ENCODE results near the gene LUC7L3. TPM values are rescaled to one million over a fixed set of nuclear protein-coding genes. Genes with fewer than 3 reads are reported as not detected.

The LUC7L3 gene
- total RNA-seq, 1 donor from 2014 or later: 222 TPM

- H3K4me1 Mint-ChIP-seq (ENCODE audit: low read depth, unreplicated experiment): peaks cover 42% of the 10 kb centered on the region
- peaks cover 3% of the 10 kb centered on the region for H3K27me3 Mint-ChIP-seq (ENCODE audit: unreplicated experiment)
- peak; percentile 70 for DNase-seq
- TF ChIP-seq CTCF (IDR thresholded peaks at IDR 0.05; ENCODE audit: partially characterized antibody, unreplicated experiment): no peak
- H3K36me3 Mint-ChIP-seq (ENCODE audit: unreplicated experiment): no peaks in the 10 kb centered on the region
- H3K4me3 Mint-ChIP-seq (ENCODE audit: unreplicated experiment): peak overlapping the region; percentile 69
- H3K27ac Mint-ChIP-seq (ENCODE audit: unreplicated experiment): peak overlapping the region; percentile 77
- peaks cover 4% of the 10 kb centered on the region for H3K9me3 Mint-ChIP-seq (ENCODE audit: unreplicated experiment)
Observed at GRCh38 chr17:50689956-50690886, 29.2 kb upstream of the LUC7L3 start.

GRCh38 chr17:50690887-50691549, 28.4 kb upstream of the LUC7L3 start:
- DNase-seq: no peak
- peaks cover 4% of the 10 kb centered on the region for H3K9me3 Mint-ChIP-seq (ENCODE audit: unreplicated experiment)
- TF ChIP-seq CTCF (IDR thresholded peaks at IDR 0.05; ENCODE audit: partially characterized antibody, unreplicated experiment): no peak
- peak overlapping the region; percentile 25 for H3K4me3 Mint-ChIP-seq (ENCODE audit: unreplicated experiment)
- peaks cover 2% of the 10 kb centered on the region for H3K27me3 Mint-ChIP-seq (ENCODE audit: unreplicated experiment)
- peaks cover 45% of the 10 kb centered on the region for H3K4me1 Mint-ChIP-seq (ENCODE audit: low read depth, unreplicated experiment)
- H3K27ac Mint-ChIP-seq (ENCODE audit: unreplicated experiment): peak overlapping the region; percentile 77
- H3K36me3 Mint-ChIP-seq (ENCODE audit: unreplicated experiment): no peaks in the 10 kb centered on the region

GRCh38 chr17:50691550-50692447, 27.6 kb upstream of the LUC7L3 start:
- no peak for DNase-seq
- Mint-ChIP-seq H3K27me3 (ENCODE audit: unreplicated experiment) (peaks cover 2% of the 10 kb centered on the region), H3K27ac (ENCODE audit: unreplicated experiment) (peak overlapping the region; percentile 77), H3K4me3 (ENCODE audit: unreplicated experiment) (peak overlapping the region; percentile 42), H3K36me3 (ENCODE audit: unreplicated experiment) (peaks cover 1% of the 10 kb centered on the region), H3K4me1 (ENCODE audit: low read depth, unreplicated experiment) (peaks cover 46% of the 10 kb centered on the region), H3K9me3 (ENCODE audit: unreplicated experiment) (peaks cover 4% of the 10 kb centered on the region)
- TF ChIP-seq CTCF (IDR thresholded peaks at IDR 0.05; ENCODE audit: partially characterized antibody, unreplicated experiment): no peak

- Mint-ChIP-seq H3K27ac (ENCODE audit: unreplicated experiment) (no peak overlapping the region), H3K9me3 (ENCODE audit: unreplicated experiment) (peaks cover 4% of the 10 kb centered on the region), H3K27me3 (ENCODE audit: unreplicated experiment) (peaks cover 2% of the 10 kb centered on the region), H3K4me1 (ENCODE audit: low read depth, unreplicated experiment) (peaks cover 48% of the 10 kb centered on the region), H3K36me3 (ENCODE audit: unreplicated experiment) (peaks cover 5% of the 10 kb centered on the region), H3K4me3 (ENCODE audit: unreplicated experiment) (peak overlapping the region; percentile 42)
- no peak for TF ChIP-seq CTCF (IDR thresholded peaks at IDR 0.05; ENCODE audit: partially characterized antibody, unreplicated experiment)
- DNase-seq: no peak
Observed at GRCh38 chr17:50692448-50693035, 26.9 kb upstream of the LUC7L3 start.
